ENCODE results near the gene OR5C1. TPM values are rescaled to one million over a fixed set of nuclear protein-coding genes. Genes with fewer than 3 reads are reported as not detected.

Gene OR5C1
- polyA plus RNA-seq, 2 of the 4 experiments (the other 2 are of a cell fraction) = not detected

GRCh38 chr9:122821278-122821943, 32.7 kb downstream of the OR5C1 start:
- TF ChIP-seq JUNB (IDR thresholded peaks at IDR 0.05) = no peak
- CTCF ChIA-PET = interaction anchor here (0.9 to 1.5 kb wide), 3 partner anchors 9 to 724 kb away, joined by 3 to 4 read pairs (median 4); no protein-coding TSS in a partner anchor
- no peaks in the 10 kb centered on the region for H3K9me3 ChIP-seq
- no peak for FAIRE-seq
- DNase-seq (ENCODE audit: low read depth in 1 of 2, low spot score in 1 of 2) = no peak
- no peak overlapping the region for H3K4me3 ChIP-seq
- peaks cover 18% of the 10 kb centered on the region for H3K4me1 ChIP-seq
- H3K27ac ChIP-seq = no peak overlapping the region
- H3K4me2 ChIP-seq = no peak overlapping the region
- no peak for ATAC-seq
- POLR2A ChIA-PET = no interaction called here
- WGBS (ENCODE audit: missing lambda C conversion rate) = 85% methylated on average over 7 of the region's 7 CpGs

- WGBS (ENCODE audit: missing lambda C conversion rate) = 92% methylated on average over 6 of the region's 6 CpGs
- Histone ChIP-seq H3K27ac (no peak overlapping the region), H3K4me2 (no peak overlapping the region), H3K4me1 (peaks cover 25% of the 10 kb centered on the region), H3K4me3 (no peak overlapping the region), H3K9me3 (no peaks in the 10 kb centered on the region)
- ATAC-seq (no peak), FAIRE-seq (no peak), DNase-seq (ENCODE audit: low read depth in 1 of 2, low spot score in 1 of 2) (no peak)
- POLR2A ChIA-PET = no interaction called here
- CTCF ChIA-PET = interaction anchor here (1.5 kb wide), 1 partner anchor 723 kb away, joined by 4 read pairs; no protein-coding TSS in a partner anchor
- no peak for TF ChIP-seq EP300 (IDR thresholded peaks at IDR 0.05)
- no peak for TF ChIP-seq ZNF302 (CRISPR knock-in tag; IDR thresholded peaks at IDR 0.05)
- TF ChIP-seq CBX8 (IDR thresholded peaks at IDR 0.05) = no peak
- no peak for TF ChIP-seq JUN (IDR thresholded peaks at IDR 0.05)
- no peak for TF ChIP-seq HMGXB4 (CRISPR knock-in tag; IDR thresholded peaks at IDR 0.05; ENCODE audit: borderline replicate concordance)
- TF ChIP-seq REST (IDR thresholded peaks at IDR 0.05) = no peak
- no peak for TF ChIP-seq KDM1A (IDR thresholded peaks at IDR 0.05; ENCODE audit: low read depth)
- TF ChIP-seq FOSB (CRISPR knock-in tag; IDR thresholded peaks at IDR 0.05) = no peak
- no peak for TF ChIP-seq HEYL (CRISPR knock-in tag; IDR thresholded peaks at IDR 0.05)
- TF ChIP-seq CHD4 (IDR thresholded peaks at IDR 0.05; ENCODE audit: borderline replicate concordance) = no peak
- TF ChIP-seq MAFK (IDR thresholded peaks at IDR 0.05; ENCODE audit: partially characterized antibody) = no peak
- no peak for TF ChIP-seq EHF (CRISPR knock-in tag; IDR thresholded peaks at IDR 0.05)
- no peak for TF ChIP-seq ZC3H11A (IDR thresholded peaks at IDR 0.05)
- TF ChIP-seq HDAC2 (IDR thresholded peaks at IDR 0.05) = no peak
- no peak for TF ChIP-seq FOXS1 (CRISPR knock-in tag; IDR thresholded peaks at IDR 0.05)
- TF ChIP-seq BHLHE40 (IDR thresholded peaks at IDR 0.05; ENCODE audit: low read depth, low read length) = no peak
- no peak for TF ChIP-seq ZFP36 (IDR thresholded peaks at IDR 0.05; ENCODE audit: borderline replicate concordance, partially characterized antibody)
- no peak for TF ChIP-seq MAX (IDR thresholded peaks at IDR 0.05)
- TF ChIP-seq KDM5A (IDR thresholded peaks at IDR 0.05) = no peak
- TF ChIP-seq ZSCAN20 (CRISPR knock-in tag; IDR thresholded peaks at IDR 0.05) = no peak
Measured at GRCh38 chr9:122822056-122822455, 33.3 kb downstream of the OR5C1 start.

Data from A549 (cell line).